ENCODE data around the gene SPRTN.
"Not testable (repeated sequence)": the region's sequence is repeated elsewhere in the genome, so short reads cannot be mapped to it uniquely, and the experiment has no call there.

Gene SPRTN

DNA sequence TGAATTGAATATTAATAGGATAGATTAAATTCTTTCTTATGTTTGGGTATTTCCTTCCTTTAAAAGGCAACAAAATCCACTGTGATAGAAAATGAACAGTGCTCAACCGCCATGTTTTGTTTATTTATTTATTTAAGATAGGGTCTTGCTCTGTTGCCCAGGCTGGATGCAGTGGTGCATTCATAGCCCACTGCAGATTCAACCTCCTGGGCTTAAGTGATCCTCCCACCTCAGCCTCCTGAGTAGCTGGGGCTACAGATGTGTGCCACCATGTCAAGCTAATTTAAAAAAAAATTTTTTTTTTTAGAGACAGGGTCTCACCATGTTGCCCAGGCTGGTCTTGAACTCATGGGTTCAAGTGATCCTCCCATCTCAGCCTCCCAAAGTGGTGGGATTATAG lies 10.8 kb downstream of the SPRTN start:
- CTCF ChIA-PET: interaction anchor here (1.1 to 2.6 kb wide), 3 partner anchors 10 to 255 kb away, joined by 3 to 16 read pairs (median 7); partner anchors contain the start of genes EXOC8 and SPRTN
- POLR2A ChIA-PET: not testable (repeated sequence)

DNA sequence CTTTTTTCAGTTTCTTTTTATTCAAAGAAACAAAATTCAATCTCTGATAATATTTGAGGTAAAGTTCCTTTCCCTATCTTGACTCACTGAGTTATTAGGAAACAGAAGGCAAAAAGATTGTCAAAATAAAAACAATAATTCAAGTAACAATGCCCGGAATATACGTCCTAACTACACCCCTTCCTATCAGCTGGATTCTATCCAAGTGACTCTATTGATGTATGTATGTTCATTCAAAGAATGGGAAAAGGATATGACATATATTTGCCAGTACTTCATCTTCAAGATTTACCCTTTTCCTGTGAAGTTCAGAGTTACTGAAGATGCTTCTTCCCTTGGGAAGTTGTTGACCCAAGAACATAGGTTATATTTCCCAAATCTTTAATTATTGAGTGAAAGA lies 13.7 kb downstream of the SPRTN start:
- Histone ChIP-seq H3K4me3 (ENCODE audit: control insufficient read depth in 1 of 7, extremely low read depth in 1 of 7, insufficient read depth in 4 of 7, low read depth in 2 of 7, low read length in 6 of 7) (no peak overlapping the region), H3K4me1 (ENCODE audit: control extremely low read depth in 1 of 4, control insufficient read depth in 4 of 4, insufficient read depth in 4 of 4, low read length in 3 of 4) (peaks cover 0 to 4% (median 0%) of the 10 kb centered on the region in 4 experiments), H3K27ac (ENCODE audit: insufficient read depth in 1 of 2, low read depth in 1 of 2, low read length in 2 of 2, poor library complexity in 1 of 2, severe bottlenecking in 2 of 2) (no peak overlapping the region), H3K27me3 (replicated peaks in 2 of 5; ENCODE audit: control insufficient read depth in 4 of 5, insufficient read depth in 5 of 5, low read length in 4 of 5) (no peaks in the 10 kb centered on the region), H3K36me3 (ENCODE audit: control insufficient read depth in 4 of 4, insufficient read depth in 4 of 4, low read length in 3 of 4) (peaks cover 12 to 53% (median 31%) of the 10 kb centered on the region in 4 experiments), H3K9me3 (ENCODE audit: control extremely low read depth in 1 of 5, control insufficient read depth in 4 of 5, insufficient read depth in 2 of 5, low read depth in 1 of 5, low read length in 4 of 5) (no peaks in the 10 kb centered on the region)
- WGBS (ENCODE audit: insufficient coverage): no CpG with 5 or more reads among the region's 2 CpGs
- ChIA-PET CTCF (interaction anchor here (1.6 kb wide), 1 partner anchor 16 kb away, joined by 4 read pairs; no protein-coding TSS in a partner anchor), POLR2A (no interaction called here)
- DNase-seq: no peak

More for the DNA sequence above, 10.8 kb downstream of the SPRTN start:
- not testable (repeated sequence) for H3K9me3 ChIP-seq (ENCODE audit: control extremely low read depth in 1 of 5, control insufficient read depth in 4 of 5, insufficient read depth in 2 of 5, low read depth in 1 of 5, low read length in 4 of 5); H3K4me3 ChIP-seq (ENCODE audit: control insufficient read depth in 1 of 7, extremely low read depth in 1 of 7, insufficient read depth in 4 of 7, low read depth in 2 of 7, low read length in 6 of 7); DNase-seq; H3K4me1 ChIP-seq (ENCODE audit: control extremely low read depth in 1 of 4, control insufficient read depth in 4 of 4, insufficient read depth in 4 of 4, low read length in 3 of 4); H3K27ac ChIP-seq (ENCODE audit: insufficient read depth in 1 of 2, low read depth in 1 of 2, low read length in 2 of 2, poor library complexity in 1 of 2, severe bottlenecking in 2 of 2); H3K27me3 ChIP-seq (replicated peaks in 2 of 5; ENCODE audit: control insufficient read depth in 4 of 5, insufficient read depth in 5 of 5, low read length in 4 of 5)
- WGBS (ENCODE audit: insufficient coverage): no CpG with 5 or more reads among the region's 1 CpG
- peaks cover 12 to 58% (median 31%) of the 10 kb centered on the region in 4 experiments for H3K36me3 ChIP-seq (ENCODE audit: control insufficient read depth in 4 of 4, insufficient read depth in 4 of 4, low read length in 3 of 4)

DNA sequence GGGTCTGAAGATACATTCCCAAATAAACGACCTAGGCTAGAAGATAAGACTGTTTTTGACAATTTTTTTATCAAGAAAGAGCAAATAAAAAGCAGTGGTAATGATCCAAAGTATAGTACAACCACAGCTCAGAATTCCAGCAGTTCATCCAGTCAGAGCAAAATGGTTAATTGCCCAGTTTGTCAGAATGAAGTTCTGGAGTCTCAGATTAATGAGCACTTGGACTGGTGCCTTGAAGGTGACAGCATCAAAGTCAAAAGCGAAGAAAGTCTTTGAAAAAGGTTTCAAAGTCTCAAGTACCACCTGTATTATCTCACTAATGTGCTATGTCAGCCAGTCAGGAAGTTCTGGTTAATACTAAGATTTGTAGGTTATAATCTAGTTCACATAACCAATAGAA lies 15.0 kb downstream of the SPRTN start:
- Histone ChIP-seq H3K4me3 (ENCODE audit: control insufficient read depth in 1 of 7, extremely low read depth in 1 of 7, insufficient read depth in 4 of 7, low read depth in 2 of 7, low read length in 6 of 7) (no peak overlapping the region), H3K27ac (ENCODE audit: insufficient read depth in 1 of 2, low read depth in 1 of 2, low read length in 2 of 2, poor library complexity in 1 of 2, severe bottlenecking in 2 of 2) (no peak overlapping the region), H3K27me3 (replicated peaks in 2 of 5; ENCODE audit: control insufficient read depth in 4 of 5, insufficient read depth in 5 of 5, low read length in 4 of 5) (no peaks in the 10 kb centered on the region), H3K4me1 (ENCODE audit: control extremely low read depth in 1 of 4, control insufficient read depth in 4 of 4, insufficient read depth in 4 of 4, low read length in 3 of 4) (peaks cover 0 to 4% (median 0%) of the 10 kb centered on the region in 4 experiments), H3K36me3 (ENCODE audit: control insufficient read depth in 4 of 4, insufficient read depth in 4 of 4, low read length in 3 of 4) (peaks cover 7 to 46% (median 21%) of the 10 kb centered on the region in 4 experiments), H3K9me3 (ENCODE audit: control extremely low read depth in 1 of 5, control insufficient read depth in 4 of 5, insufficient read depth in 2 of 5, low read depth in 1 of 5, low read length in 4 of 5) (no peaks in the 10 kb centered on the region)
- 100% methylated on average over 1 of the region's 2 CpGs for WGBS (ENCODE audit: insufficient coverage)
- CTCF ChIA-PET: no interaction called here
- no peak for DNase-seq
- POLR2A ChIA-PET: no interaction called here

DNA sequence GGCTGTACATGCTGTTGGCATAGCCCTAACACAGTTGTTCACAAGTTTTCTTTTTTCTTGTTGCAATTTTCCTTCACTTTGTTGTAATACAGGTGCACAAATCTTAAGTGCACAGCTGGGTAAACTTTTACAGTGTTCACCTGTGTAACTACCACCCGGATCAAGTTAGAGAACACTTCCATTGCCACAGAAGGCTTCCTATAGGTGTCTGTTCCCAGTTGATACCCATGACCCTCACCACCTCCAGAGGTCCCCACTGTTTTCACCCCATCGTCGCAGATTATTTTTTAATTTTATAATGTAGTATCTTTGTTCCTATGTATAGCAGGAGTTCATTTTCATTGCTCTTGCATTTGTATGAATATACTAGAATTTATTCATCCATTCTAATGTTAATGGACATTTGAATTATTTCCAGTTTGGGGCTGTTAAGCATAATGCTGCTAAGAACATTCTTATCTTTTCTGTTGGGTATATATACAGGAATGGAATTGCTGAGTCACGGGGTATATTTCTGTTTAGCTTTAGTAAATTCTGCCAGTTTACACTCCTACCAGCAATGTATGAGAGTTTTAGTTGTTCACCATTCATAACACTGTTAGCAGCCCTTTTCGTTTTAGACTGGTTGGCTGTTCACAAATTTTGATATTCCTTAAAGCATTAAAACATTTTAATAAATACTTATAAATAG lies 16.4 kb downstream of the SPRTN start:
- Histone ChIP-seq H3K9me3 (ENCODE audit: control extremely low read depth in 1 of 5, control insufficient read depth in 4 of 5, insufficient read depth in 2 of 5, low read depth in 1 of 5, low read length in 4 of 5) (no peaks in the 10 kb centered on the region), H3K27me3 (replicated peaks in 2 of 5; ENCODE audit: control insufficient read depth in 4 of 5, insufficient read depth in 5 of 5, low read length in 4 of 5) (no peaks in the 10 kb centered on the region), H3K36me3 (ENCODE audit: control insufficient read depth in 4 of 4, insufficient read depth in 4 of 4, low read length in 3 of 4) (peaks cover 7 to 33% (median 17%) of the 10 kb centered on the region in 4 experiments), H3K4me3 (ENCODE audit: control insufficient read depth in 1 of 7, extremely low read depth in 1 of 7, insufficient read depth in 4 of 7, low read depth in 2 of 7, low read length in 6 of 7) (no peak overlapping the region), H3K4me1 (ENCODE audit: control extremely low read depth in 1 of 4, control insufficient read depth in 4 of 4, insufficient read depth in 4 of 4, low read length in 3 of 4) (peaks cover 0 to 4% (median 0%) of the 10 kb centered on the region in 4 experiments), H3K27ac (ENCODE audit: insufficient read depth in 1 of 2, low read depth in 1 of 2, low read length in 2 of 2, poor library complexity in 1 of 2, severe bottlenecking in 2 of 2) (no peak overlapping the region)
- ChIA-PET CTCF (interaction anchor here (1.2 to 2.1 kb wide), 5 partner anchors 181 to 402 kb away, joined by 3 to 9 read pairs (median 4); no protein-coding TSS in a partner anchor), POLR2A (no interaction called here)
- peak in 2 of 3 donors; percentile 15 to 29 for DNase-seq
- WGBS (ENCODE audit: insufficient coverage): 100% methylated on average over 1 of the region's 5 CpGs

DNA sequence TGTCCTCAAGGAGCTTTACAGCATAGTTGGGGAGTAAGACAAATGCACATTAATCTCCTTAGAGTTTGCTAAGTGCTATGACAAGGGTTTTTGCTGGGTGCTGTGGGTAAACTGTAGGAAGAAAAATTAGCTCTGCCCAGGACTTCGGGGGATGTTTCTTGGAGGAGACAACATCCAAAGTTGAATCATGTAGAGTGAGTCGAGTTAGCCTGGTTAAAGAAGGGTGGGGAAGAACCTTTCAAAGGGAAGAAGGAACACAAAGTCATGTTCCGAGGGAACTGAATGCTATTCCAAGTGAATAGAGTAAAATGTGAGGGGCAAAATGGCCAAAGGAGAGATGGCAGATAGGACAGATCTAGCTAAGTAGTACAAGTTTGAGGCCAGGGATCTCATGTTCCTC lies 17.1 kb downstream of the SPRTN start:
- Histone ChIP-seq H3K4me1 (ENCODE audit: control extremely low read depth in 1 of 4, control insufficient read depth in 4 of 4, insufficient read depth in 4 of 4, low read length in 3 of 4) (peaks cover 0 to 4% (median 0%) of the 10 kb centered on the region in 4 experiments), H3K36me3 (ENCODE audit: control insufficient read depth in 4 of 4, insufficient read depth in 4 of 4, low read length in 3 of 4) (peaks cover 5 to 27% (median 13%) of the 10 kb centered on the region in 4 experiments), H3K9me3 (ENCODE audit: control extremely low read depth in 1 of 5, control insufficient read depth in 4 of 5, insufficient read depth in 2 of 5, low read depth in 1 of 5, low read length in 4 of 5) (no peaks in the 10 kb centered on the region), H3K27ac (ENCODE audit: insufficient read depth in 1 of 2, low read depth in 1 of 2, low read length in 2 of 2, poor library complexity in 1 of 2, severe bottlenecking in 2 of 2) (no peak overlapping the region), H3K4me3 (ENCODE audit: control insufficient read depth in 1 of 7, extremely low read depth in 1 of 7, insufficient read depth in 4 of 7, low read depth in 2 of 7, low read length in 6 of 7) (no peak overlapping the region), H3K27me3 (replicated peaks in 2 of 5; ENCODE audit: control insufficient read depth in 4 of 5, insufficient read depth in 5 of 5, low read length in 4 of 5) (no peaks in the 10 kb centered on the region)
- no peak for DNase-seq
- ChIA-PET CTCF (interaction anchor here (1.2 to 3.4 kb wide), 6 partner anchors 16 to 401 kb away, joined by 3 to 11 read pairs (median 4); no protein-coding TSS in a partner anchor), POLR2A (no interaction called here)
- 100% methylated on average over 3 of the region's 3 CpGs for WGBS (ENCODE audit: insufficient coverage)

DNA sequence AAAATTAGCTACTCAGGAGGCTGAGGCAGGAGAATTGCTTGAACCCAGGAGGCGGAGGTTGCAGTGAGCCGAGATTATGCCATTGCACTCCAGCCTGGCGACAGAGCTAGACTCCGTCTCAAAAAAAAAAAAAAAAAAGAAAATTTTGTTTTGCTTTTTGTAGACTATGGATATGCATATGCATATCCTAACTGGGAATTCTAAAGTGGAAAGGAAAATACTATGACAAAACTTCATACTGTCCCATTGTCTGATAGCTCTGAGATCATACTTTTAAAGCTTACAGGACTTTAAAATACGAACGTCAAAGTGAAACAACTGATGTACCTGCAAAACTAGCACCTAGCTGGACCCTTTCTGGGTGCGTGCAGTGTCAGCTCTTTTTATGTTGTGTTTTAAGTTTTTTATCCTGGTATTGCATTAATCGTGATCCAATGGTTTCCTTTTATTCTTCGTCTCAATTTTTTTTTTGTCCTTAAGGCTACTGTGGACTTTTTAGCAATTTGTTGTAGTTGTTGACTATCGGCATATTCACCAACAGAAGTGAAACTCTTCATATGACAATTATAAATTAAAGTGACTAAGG lies 19.2 kb downstream of the SPRTN start:
- no peak for DNase-seq
- Histone ChIP-seq H3K4me3 (ENCODE audit: control insufficient read depth in 1 of 7, extremely low read depth in 1 of 7, insufficient read depth in 4 of 7, low read depth in 2 of 7, low read length in 6 of 7) (no peak overlapping the region), H3K4me1 (ENCODE audit: control extremely low read depth in 1 of 4, control insufficient read depth in 4 of 4, insufficient read depth in 4 of 4, low read length in 3 of 4) (peaks cover 0 to 4% (median 0%) of the 10 kb centered on the region in 4 experiments), H3K9me3 (ENCODE audit: control extremely low read depth in 1 of 5, control insufficient read depth in 4 of 5, insufficient read depth in 2 of 5, low read depth in 1 of 5, low read length in 4 of 5) (no peaks in the 10 kb centered on the region), H3K36me3 (ENCODE audit: control insufficient read depth in 4 of 4, insufficient read depth in 4 of 4, low read length in 3 of 4) (peaks cover 2 to 12% (median 7%) of the 10 kb centered on the region in 4 experiments), H3K27me3 (replicated peaks in 2 of 5; ENCODE audit: control insufficient read depth in 4 of 5, insufficient read depth in 5 of 5, low read length in 4 of 5) (no peaks in the 10 kb centered on the region), H3K27ac (ENCODE audit: insufficient read depth in 1 of 2, low read depth in 1 of 2, low read length in 2 of 2, poor library complexity in 1 of 2, severe bottlenecking in 2 of 2) (no peak overlapping the region)
- 93% methylated on average over 2 of the region's 10 CpGs for WGBS (ENCODE audit: insufficient coverage)
- CTCF ChIA-PET: interaction anchor here (0.7 to 3.9 kb wide), 16 partner anchors 10 to 250 kb away, joined by 3 to 46 read pairs (median 4); partner anchors contain the start of gene SPRTN
- POLR2A ChIA-PET: interaction anchor here (0.6 to 0.7 kb wide), 2 partner anchors 180 to 276 kb away, joined by 3 read pairs; no protein-coding TSS in a partner anchor

Measured in common myeloid progenitor, CD34-positive (primary cell).